ENCODE data around the gene ARHGDIG.

- no peak for TF ChIP-seq CREB1 (CRISPR knock-in tag; IDR thresholded peaks at IDR 0.05; ENCODE audit: low read depth)
- TF ChIP-seq CTCF (conservative IDR thresholded peaks at IDR 0.05; ENCODE audit: low read depth in 2 of 2), result no peak
- TF ChIP-seq EZH2 (IDR thresholded peaks at IDR 0.05; ENCODE audit: low read depth, unreplicated experiment), result no peak
- no peak for TF ChIP-seq REST (IDR thresholded peaks at IDR 0.05; ENCODE audit: unreplicated experiment)
- TF ChIP-seq EZH2phosphoT487 (IDR thresholded peaks at IDR 0.05; ENCODE audit: unreplicated experiment), result no peak
- TF ChIP-seq POLR2AphosphoS5 (IDR thresholded peaks at IDR 0.05; ENCODE audit: low read depth), result no peak
These were observed 20.1 kb upstream of the ARHGDIG start for GRCh38 chr16:260326-260725.

All from GM23338 (cell line).